GM18907 (cell line): ENCODE measurements around the gene INPP5D.
"Not testable (repeated sequence)": the region's sequence is repeated elsewhere in the genome, so short reads cannot be mapped to it uniquely, and the experiment has no call there.

Experiments
- ATAC-seq: cut with Tn5 transposase; IDR thresholded peaks from one replicate; pipeline ENCODE4 v1.9.1; 2021; ENCODE audit warnings: mild to moderate bottlenecking, moderate library complexity; ENCODE audit not compliant: unreplicated experiment

The INPP5D gene

GRCh38 chr2:233112776-233113452 is 52.8 kb downstream of the INPP5D start:
- no peak for ATAC-seq

GRCh38 chr2:233114421-233114861 is 54.3 kb downstream of the INPP5D start:
- no peak for ATAC-seq

- ATAC-seq: no peak
Measured at GRCh38 chr2:233115121-233115520, 55.0 kb downstream of the INPP5D start.

GRCh38 chr2:233115741-233116140 is 55.6 kb downstream of the INPP5D start:
- ATAC-seq: no peak

DNA sequence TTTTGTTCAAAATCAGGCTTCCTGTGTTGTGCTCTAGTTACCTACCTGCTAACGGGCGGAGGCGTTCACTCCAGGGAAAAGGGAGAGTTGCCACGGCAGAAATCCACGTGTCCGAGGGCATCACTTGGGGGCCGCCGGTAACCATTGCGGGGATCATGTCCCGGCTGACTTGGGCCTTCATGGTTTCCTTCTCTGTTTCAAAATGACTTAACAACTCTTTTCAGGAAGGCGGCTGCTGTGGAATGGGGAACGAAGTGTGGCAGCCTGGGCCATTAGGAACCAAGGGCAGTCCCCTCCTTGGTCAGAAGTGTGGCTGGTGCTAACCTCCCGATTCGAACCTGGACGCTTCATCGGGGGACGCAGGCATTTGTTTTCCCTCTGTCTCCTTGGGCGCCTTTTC is 56.8 kb downstream of the INPP5D start:
- ATAC-seq: no peak

DNA sequence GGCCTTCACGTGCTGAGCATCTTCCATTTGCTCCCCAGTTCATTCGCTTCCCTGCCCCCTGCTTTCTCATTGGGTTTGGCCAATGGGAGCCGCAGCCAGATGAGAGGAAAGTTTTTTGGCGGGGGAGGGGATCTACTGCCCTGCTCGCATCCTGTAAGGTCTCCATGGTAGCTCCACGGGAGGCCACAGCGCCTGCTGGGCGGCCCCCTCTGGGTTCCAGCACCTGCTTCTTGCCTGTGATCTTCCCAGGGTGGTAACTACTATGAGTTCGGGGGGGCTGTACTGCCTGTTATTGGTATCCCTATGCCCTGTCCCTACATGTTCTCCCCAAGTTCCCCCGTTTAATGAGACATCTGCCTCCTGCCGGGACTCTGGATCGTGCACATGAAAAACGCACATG is 57.2 kb downstream of the INPP5D start:
- ATAC-seq: no peak

DNA sequence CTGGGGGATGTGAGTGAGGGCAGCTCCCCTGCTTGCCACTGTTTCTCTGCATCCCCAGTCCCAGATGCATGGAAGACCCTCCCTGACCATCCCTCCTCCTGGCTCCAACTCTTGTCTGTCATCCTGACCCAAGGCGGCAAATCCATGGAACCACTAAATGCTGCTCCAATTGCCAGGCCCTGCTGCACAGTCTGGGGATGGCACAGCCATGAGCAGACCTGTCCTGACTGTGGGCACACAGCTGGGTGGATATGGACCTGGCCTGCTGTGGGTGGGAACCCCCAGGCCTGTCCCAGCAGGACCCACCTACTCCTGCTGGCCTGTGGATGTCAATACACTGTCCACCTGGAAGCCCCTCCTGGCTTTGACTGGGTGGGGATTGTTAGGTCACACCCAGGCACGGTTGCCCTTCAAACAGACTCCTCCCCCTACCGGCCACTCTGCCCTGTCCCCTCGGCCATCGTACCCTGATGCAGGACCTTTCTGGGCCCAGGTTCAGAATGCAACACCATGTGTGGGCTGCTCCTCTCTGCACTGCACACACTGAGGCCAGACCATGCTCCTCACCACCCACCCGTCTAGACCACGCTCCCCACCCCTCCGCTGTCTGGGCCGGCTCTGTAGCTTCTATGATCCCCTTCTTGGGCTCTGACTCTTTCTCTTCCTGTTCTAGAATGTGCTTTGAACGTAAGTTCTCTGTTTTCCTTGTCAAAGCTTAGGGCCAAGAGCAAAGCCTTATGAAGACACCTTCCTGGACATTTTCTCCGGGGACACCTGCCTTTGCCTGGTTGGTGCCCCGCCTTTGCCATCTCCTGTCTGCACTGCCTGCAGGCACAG is 57.9 kb downstream of the INPP5D start:
- no peak for ATAC-seq

GRCh38 chr2:233118648-233119000 is 58.5 kb downstream of the INPP5D start:
- ATAC-seq: no peak

GRCh38 chr2:233119123-233119522 is 59.0 kb downstream of the INPP5D start:
- no peak for ATAC-seq

DNA sequence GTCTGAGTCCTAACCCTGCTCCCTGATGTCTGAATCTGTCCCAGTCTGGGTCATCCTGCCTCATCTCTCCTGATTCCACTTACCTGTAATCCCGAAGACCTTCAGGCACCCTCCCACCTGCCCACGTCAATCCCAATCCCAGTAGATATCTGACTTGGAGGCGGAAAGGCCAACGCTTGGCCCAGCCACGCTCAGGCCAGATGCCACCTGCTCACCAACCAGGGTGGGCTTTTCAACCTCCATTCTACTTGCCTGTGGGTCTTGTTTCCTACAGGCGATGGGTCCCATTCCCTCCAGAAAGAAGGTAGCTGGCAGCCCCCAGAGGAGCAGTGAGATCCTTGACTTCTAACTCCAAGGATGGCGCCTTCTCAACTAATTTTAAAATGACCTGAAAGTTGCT is 59.7 kb downstream of the INPP5D start:
- no peak for ATAC-seq

DNA sequence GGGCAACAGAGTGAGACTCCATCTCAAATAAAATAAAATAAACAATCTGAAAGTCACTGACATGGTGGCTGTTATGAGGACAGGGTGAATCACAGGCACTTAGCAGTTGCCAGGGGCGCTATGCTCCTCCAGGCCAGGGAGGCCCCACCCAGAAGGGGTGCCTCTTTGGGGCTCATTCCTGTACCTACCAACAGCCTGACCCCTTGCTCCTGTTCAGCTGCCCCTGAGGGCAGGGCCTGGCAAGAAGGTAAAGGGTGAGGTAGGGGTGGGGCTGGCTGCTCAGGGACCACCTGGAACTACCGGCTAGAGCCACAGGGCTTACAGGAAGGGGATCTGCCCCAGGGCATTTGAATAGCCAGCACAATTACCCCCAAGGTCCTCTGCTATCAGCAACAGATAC is 60.3 kb downstream of the INPP5D start:
- ATAC-seq: no peak

DNA sequence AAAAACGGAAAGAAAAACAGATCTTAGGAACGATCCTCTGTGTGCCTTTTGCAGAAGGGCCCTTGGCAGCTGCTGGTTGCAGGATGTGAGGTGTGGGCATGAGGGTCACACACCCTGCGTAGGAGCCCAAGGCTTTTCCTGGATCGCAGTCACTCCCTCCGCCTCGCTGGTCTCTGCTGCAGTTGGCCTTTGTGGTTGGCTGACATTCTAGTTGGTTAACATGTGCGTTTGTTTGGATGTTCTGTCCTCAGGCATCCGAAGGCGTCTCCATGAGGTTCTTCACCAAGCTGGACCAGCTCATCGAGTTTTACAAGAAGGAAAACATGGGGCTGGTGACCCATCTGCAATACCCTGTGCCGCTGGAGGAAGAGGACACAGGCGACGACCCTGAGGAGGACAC is 61.7 kb downstream of the INPP5D start:
- ATAC-seq: no peak

- no peak for ATAC-seq
Measured at GRCh38 chr2:233122541-233122940, 62.4 kb downstream of the INPP5D start.

DNA sequence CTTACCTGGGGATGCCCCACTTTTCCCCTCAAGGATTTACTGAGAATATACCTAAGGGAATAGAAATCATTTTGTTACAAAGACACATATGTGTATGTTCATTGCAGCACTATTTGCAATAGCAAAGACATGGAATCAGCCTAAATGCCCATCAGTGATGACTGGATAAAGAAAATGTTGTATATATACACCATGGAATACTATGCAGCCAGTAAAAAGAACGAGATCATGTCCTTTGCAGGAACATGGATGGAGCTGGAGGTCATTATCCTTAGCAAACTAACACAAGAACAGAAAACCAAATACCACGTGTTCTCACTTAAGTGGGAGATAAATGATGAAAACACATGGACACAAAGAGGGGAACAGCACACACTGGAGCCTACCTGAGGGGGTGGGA is 63.4 kb downstream of the INPP5D start:
- not testable (repeated sequence) for ATAC-seq

- peak; percentile 89 for ATAC-seq
Measured at GRCh38 chr2:233124421-233125080, 64.4 kb downstream of the INPP5D start.

- no peak for ATAC-seq
Measured at GRCh38 chr2:233125455-233126065, 65.4 kb downstream of the INPP5D start.

DNA sequence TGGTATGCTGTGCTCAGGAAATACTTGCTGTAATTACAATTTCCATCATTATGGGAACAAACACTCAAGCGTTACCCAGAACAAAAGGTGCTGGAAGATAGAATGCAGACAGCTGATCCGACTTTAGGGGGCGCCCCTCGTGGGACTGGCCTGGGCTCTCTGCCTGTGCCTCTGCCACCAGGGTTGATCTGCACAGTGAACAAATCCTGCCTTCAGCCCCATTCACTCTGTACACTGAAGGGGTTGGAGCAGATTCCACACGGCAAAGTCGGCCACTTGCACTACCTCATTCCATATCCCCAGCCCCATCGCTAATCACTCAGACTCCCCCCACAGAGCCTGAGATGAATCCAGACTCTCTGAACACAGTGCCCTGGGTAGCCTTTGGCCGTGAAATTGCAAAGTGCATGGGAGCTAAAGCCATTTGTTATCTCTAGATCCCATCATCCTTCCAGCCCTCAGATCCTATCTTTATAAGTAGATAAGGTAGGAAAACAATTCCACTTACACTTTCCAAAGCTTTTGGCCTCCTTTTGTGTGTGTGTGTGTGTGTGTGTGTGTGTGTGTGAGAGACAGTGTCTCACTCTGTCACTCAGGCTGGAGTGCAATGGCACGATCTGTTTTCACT is 69.3 kb downstream of the INPP5D start:
- ATAC-seq: no peak

DNA sequence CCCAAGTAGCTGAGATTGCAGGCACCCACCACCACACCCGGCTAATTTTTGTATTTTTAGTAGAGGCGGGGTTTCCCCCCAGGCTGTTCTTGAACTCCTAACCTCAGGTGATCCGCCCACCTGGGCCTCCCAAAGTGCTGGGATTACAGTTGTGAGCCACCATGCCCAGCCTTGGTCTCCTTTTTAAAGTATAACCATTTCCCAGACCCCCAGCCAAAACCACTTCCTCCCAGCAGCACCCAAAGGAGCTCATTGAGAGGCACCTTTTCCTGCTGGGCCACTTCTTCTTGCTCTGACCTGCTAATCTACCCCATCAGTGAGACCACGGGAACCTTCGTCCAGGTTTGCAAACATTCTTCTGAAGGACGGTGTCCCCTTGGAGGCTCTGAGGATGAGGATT is 69.9 kb downstream of the INPP5D start:
- no peak for ATAC-seq

DNA sequence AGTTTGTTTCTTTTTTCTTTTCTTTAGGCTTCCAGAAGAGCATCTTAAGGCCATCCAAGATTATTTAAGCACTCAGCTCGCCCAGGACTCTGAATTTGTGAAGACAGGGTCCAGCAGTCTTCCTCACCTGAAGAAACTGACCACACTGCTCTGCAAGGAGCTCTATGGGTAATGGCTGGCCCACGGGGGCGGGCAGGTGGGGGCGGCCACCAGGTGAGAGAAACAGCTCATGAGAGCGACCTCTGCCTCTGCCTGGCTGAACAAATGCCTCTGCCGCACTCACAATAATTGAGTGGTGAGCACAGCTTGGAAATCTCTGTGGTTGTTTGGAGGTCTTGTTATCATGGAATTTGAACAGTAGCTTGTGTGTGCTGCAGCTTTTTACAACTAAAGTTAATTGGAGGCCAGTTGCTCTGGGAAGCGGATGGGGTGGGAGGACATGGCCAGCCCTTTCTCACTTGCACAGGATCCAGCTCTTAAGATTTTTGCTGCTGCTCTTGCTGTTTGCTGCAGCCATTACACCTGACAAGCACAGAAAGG is 70.4 kb downstream of the INPP5D start:
- no peak for ATAC-seq

GRCh38 chr2:233131936-233132720 is 72.0 kb downstream of the INPP5D start:
- ATAC-seq: no peak
